Fibroblast of skin of abdomen (primary cell): ENCODE results near the gene DES.

Experiments used
- DNase-seq: peaks from one replicate; pipeline ENCODE4 v3.0.0-alpha.2; 2013

DES gene

GRCh38 chr2:219457784-219458369 lies 39.7 kb downstream of the DES start:
- no peak for DNase-seq

- no peak for DNase-seq
These were observed 40.8 kb downstream of the DES start for GRCh38 chr2:219458996-219459395.

- peak; percentile 53 for DNase-seq
These were observed 41.5 kb downstream of the DES start for GRCh38 chr2:219459460-219460311.

- DNase-seq, result peak; percentile 86
These were observed 42.3 kb downstream of the DES start for GRCh38 chr2:219460424-219460926.

DNA sequence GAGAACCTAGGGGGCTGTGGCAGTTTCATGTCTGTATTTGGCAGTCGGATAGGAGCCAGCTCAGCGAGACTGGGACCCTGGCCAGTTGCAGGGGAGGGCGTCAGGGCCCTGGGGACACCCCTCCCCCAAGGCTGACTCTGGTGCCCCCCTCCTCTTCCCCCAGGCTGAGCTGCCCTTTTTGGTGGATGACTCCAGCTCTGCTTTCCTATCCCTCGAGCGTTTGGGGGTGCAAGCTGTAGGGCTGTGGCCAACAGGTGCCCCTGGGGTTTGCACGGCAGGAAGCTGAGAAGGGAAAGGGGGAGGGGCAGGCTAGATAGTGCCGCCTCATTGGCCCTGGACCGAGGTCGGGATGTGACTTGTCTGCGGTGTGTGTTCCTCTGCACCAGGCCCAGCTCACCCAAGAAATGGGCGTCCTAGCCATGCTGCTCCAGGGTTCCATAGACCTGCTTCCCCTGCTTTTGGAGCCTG lies 42.9 kb downstream of the DES start:
- peak; percentile 52 for DNase-seq

GRCh38 chr2:219461669-219462068 lies 43.5 kb downstream of the DES start:
- no peak for DNase-seq

- DNase-seq, result no peak
These were observed 44.2 kb downstream of the DES start for GRCh38 chr2:219462349-219462748.

GRCh38 chr2:219464286-219465032 lies 46.3 kb downstream of the DES start:
- DNase-seq, result no peak

DNA sequence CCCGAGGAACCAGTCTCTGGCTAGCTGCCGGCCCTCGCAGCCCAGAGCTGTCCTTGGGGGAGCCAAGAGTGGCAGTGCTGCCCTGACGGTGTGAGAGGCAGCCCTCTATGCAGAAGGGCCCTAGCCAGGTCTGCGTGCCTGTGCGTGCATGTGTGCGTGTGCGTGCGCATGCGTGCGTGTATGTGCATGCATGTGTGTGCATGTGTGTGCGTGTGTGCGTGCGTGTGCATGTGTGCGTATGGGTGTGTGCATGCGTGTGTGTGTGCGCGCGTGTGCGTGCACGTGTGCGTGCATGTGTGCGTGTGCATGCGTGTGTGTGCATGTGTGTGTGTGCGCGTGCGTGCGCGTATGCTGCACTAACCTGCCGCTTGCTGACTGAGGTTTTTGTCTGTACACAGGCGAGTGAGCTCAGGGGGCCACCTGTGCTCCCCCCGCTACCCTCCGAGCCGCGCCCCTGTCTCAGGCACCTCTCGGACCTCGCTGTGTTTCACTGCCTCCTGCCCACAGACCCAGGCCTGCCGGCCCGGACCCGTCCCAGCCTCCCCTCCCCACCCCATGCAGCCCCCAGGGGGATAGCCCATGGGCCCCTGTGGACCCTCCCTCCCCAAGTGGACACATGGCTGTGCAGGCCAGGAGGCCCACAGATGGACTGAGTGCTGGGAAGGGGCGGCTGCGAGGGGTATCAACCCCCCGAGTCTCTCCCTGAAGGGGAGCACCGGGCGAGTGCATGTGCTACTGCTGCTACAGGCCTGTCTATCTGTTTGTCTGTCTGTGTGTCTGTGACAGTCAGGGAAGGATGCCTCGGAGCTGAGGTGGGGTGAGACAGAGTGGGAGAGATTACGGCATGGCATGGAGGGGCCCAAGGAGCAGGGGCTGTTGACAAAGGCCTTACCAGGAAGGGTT lies 47.7 kb downstream of the DES start:
- DNase-seq, result no peak

- DNase-seq, result no peak
These were observed 48.9 kb downstream of the DES start for GRCh38 chr2:219466816-219467735.

GRCh38 chr2:219467736-219468075 lies 49.5 kb downstream of the DES start:
- no peak for DNase-seq

GRCh38 chr2:219468410-219469185 lies 50.4 kb downstream of the DES start:
- DNase-seq, result no peak

DNA sequence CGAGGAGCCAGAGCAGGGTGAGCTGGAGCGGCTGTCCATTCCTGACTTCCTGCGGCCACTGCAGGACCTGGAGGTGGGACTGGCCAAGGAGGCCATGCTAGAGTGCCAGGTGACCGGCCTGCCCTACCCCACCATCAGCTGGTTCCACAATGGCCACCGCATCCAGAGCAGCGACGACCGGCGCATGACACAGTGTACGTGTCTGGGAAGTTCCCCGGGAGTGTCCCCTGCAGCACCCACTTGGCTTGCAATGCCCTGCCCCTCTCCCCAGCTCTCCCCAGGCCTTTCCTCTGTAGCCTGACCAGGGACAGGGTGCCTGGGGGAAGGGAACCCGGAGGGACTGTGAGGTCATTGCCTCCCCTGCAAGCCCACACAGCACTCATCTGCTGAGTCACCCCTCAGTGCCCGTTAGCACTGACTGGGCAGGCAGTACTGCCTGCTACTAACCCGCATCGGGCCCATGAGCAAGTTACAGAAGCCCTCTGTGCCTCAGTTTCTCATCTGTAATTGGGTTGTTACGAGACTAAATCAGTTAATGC lies 51.1 kb downstream of the DES start:
- peak; percentile 42 for DNase-seq

GRCh38 chr2:219470429-219470828 lies 52.3 kb downstream of the DES start:
- DNase-seq, result no peak

- no peak for DNase-seq
These were observed 53.5 kb downstream of the DES start for GRCh38 chr2:219471476-219472371.

DNA sequence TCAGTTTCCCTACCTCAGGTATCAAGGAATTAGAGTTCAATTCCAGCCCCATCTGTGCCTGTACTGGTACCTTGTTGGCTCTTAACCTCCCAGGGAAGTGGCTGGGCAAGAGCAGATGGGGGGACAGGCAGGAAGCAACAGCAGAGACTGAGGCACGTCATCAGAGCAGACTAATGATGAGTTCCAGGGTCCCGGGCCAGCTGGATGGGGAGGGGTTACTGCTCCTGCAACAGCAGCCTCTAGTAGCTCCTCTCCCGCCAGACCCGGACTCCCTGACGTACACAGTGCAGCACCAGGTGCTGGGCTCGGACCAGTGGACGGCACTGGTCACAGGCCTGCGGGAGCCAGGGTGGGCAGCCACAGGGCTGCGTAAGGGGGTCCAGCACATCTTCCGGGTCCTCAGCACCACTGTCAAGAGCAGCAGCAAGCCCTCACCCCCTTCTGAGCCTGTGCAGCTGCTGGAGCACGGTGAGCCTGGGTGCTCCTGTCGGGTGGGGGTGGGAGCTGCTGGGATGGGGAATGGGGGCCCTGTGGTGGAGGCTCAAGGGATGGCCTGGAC lies 54.5 kb downstream of the DES start:
- no peak for DNase-seq

GRCh38 chr2:219473511-219473910 lies 55.3 kb downstream of the DES start:
- no peak for DNase-seq

GRCh38 chr2:219474285-219475060 lies 56.3 kb downstream of the DES start:
- no peak for DNase-seq
